ENCODE measurements around the gene FCER1G. TPM values are rescaled to one million over a fixed set of nuclear protein-coding genes. Genes with fewer than 3 reads are reported as not detected.

FCER1G gene
- polyA plus RNA-seq, 3 donors: 2,686 to 4,191 (median 2,715) TPM

- 2% methylated on average over 19 of the region's 33 CpGs for WGBS (ENCODE audit: insufficient coverage)
- peaks cover 35 to 62% of the 10 kb centered on the region in 2 donors for H3K36me3 ChIP-seq (replicated peaks in 1 of 2; ENCODE audit: control insufficient read depth in 1 of 2, insufficient read depth in 2 of 2, low read length in 2 of 2)
Measured at GRCh38 chr1:161166669-161167548, 48.2 kb upstream of the FCER1G start.

GRCh38 chr1:161168906-161169305 is 46.2 kb upstream of the FCER1G start:
- Histone ChIP-seq H2AFZ (ENCODE audit: insufficient read depth, low read depth, low read length, poor library complexity, severe bottlenecking) (no peak overlapping the region), H3K9me3 (replicated peaks in 1 of 2; ENCODE audit: control insufficient read depth in 1 of 2, insufficient read depth in 1 of 2, low read length in 2 of 2) (no peaks in the 10 kb centered on the region), H3K36me3 (replicated peaks in 1 of 2; ENCODE audit: control insufficient read depth in 1 of 2, insufficient read depth in 2 of 2, low read length in 2 of 2) (peaks cover 39 to 62% of the 10 kb centered on the region in 2 donors), H3K4me2 (replicated peaks; ENCODE audit: extremely low read depth, low read length, poor library complexity, severe bottlenecking) (no peak overlapping the region), H3K4me3 (replicated peaks in 1 of 3; ENCODE audit: low read depth in 2 of 3, low read length in 3 of 3) (no peak overlapping the region), H3K27me3 (ENCODE audit: control insufficient read depth in 2 of 2, insufficient read depth in 2 of 2, low read length in 2 of 2) (no peaks in the 10 kb centered on the region), H3K4me1 (ENCODE audit: control insufficient read depth in 1 of 2, insufficient read depth in 2 of 2, low read length in 2 of 2) (peaks cover 21 to 26% of the 10 kb centered on the region in 2 donors), H3K9ac (ENCODE audit: insufficient read depth, low read length, poor library complexity, severe bottlenecking) (no peak overlapping the region), H3K79me2 (ENCODE audit: insufficient read depth, low read length) (no peaks in the 10 kb centered on the region), H4K20me1 (ENCODE audit: insufficient read depth, low read length) (no peaks in the 10 kb centered on the region), H3K27ac (ENCODE audit: low read depth in 1 of 2, low read length in 2 of 2) (peak overlapping the region in 1 of 2 donors; percentile 35)
- Mint-ChIP-seq H3K4me3 (no peak overlapping the region), H3K27me3 (ENCODE audit: low read depth in 3 of 3) (peaks cover 0 to 2% (median 0%) of the 10 kb centered on the region in 3 donors), H3K4me1 (peaks cover 26% of the 10 kb centered on the region), H3K9me3 (no peaks in the 10 kb centered on the region), H3K36me3 (peaks cover 57 to 69% of the 10 kb centered on the region in 2 donors), H3K27ac (peak overlapping the region in 2 of 7 donors; percentile 22 to 45)
- DNase-seq: no peak
- WGBS (ENCODE audit: insufficient coverage): 97% methylated on average over 8 of the region's 9 CpGs
- no peak for TF ChIP-seq CTCF (IDR thresholded peaks at IDR 0.05)
- intact Hi-C loops (cut with micrococcal nuclease): no loop called here

More at GRCh38 chr1:161166669-161167548, 48.2 kb upstream of the FCER1G start:
- DNase-seq: no peak
- intact Hi-C loops (cut with micrococcal nuclease): no loop called here
- Mint-ChIP-seq H3K27ac (peak overlapping the region; percentile 95 to 99 (median 97)), H3K9me3 (no peaks in the 10 kb centered on the region), H3K27me3 (ENCODE audit: low read depth in 3 of 3) (peaks cover 0 to 2% (median 0%) of the 10 kb centered on the region in 3 donors), H3K36me3 (peaks cover 57 to 68% of the 10 kb centered on the region in 2 donors), H3K4me3 (peak overlapping the region; percentile 83 to 94), H3K4me1 (peaks cover 31% of the 10 kb centered on the region)
- H3K4me1 ChIP-seq (ENCODE audit: control insufficient read depth in 1 of 2, insufficient read depth in 2 of 2, low read length in 2 of 2): peaks cover 21 to 26% of the 10 kb centered on the region in 2 donors
- H3K9me3 ChIP-seq (replicated peaks in 1 of 2; ENCODE audit: control insufficient read depth in 1 of 2, insufficient read depth in 1 of 2, low read length in 2 of 2): no peaks in the 10 kb centered on the region
- H3K27ac ChIP-seq (ENCODE audit: low read depth in 1 of 2, low read length in 2 of 2): peak overlapping the region; percentile 91 to 98
- no peaks in the 10 kb centered on the region for H4K20me1 ChIP-seq (ENCODE audit: insufficient read depth, low read length)
- no peaks in the 10 kb centered on the region for H3K79me2 ChIP-seq (ENCODE audit: insufficient read depth, low read length)
- no peaks in the 10 kb centered on the region for H3K27me3 ChIP-seq (ENCODE audit: control insufficient read depth in 2 of 2, insufficient read depth in 2 of 2, low read length in 2 of 2)
- TF ChIP-seq CTCF (IDR thresholded peaks at IDR 0.05): no peak
- peak overlapping the region; percentile 85 for H3K9ac ChIP-seq (ENCODE audit: insufficient read depth, low read length, poor library complexity, severe bottlenecking)
- peak overlapping the region; percentile 33 to 75 (median 73) for H3K4me3 ChIP-seq (replicated peaks in 1 of 3; ENCODE audit: low read depth in 2 of 3, low read length in 3 of 3)
- peak overlapping the region; percentile 78 for H3K4me2 ChIP-seq (replicated peaks; ENCODE audit: extremely low read depth, low read length, poor library complexity, severe bottlenecking)
- H2AFZ ChIP-seq (ENCODE audit: insufficient read depth, low read depth, low read length, poor library complexity, severe bottlenecking): peak overlapping the region; percentile 89
